Gastroesophageal sphincter (tissue), 2 donors: ENCODE measurements around the gene C8G.

Source experiments
- EP300 ChIP-seq: sonication (generic); formaldehyde crosslinking; IDR thresholded peaks from one replicate; pipeline ENCODE4 v1.6.1; 2017; ENCODE audit warnings: antibody characterized with exemption, mild to moderate bottlenecking
- POLR2A ChIP-seq, 2 donors: fragments of 450-650 bp; IDR thresholded peaks; one replicate each; pipeline ENCODE4 v1.6.1; 2017; ENCODE audit warnings: antibody characterized with exemption in 2 of 2, mild to moderate bottlenecking in 2 of 2, moderate library complexity in 1 of 2
- POLR2AphosphoS5 ChIP-seq: sonication (generic); formaldehyde crosslinking; IDR thresholded peaks from one replicate; pipeline ENCODE4 v1.6.1; 2017; ENCODE audit warnings: antibody characterized with exemption

DNA sequence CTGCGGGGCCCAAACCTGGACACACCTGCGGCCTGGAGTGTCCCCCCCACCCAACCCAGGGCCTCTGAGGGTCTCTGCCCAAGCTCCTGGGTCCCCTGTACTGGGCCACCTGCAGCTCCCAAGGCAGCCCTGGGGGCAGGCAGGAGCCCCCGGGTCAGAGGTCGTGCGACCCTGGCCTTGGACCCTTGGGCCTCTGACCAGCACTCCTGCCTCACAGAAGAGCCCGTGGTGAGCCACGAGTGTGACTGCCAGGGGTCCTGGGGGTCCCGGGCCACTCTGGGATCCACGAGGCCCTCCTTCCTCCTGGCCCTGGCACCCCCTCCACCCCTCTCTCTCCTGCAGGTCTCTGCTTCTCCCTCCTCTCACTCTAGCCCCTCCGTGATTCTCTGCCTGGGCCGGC lies 27.3 kb downstream of the C8G start:
- TF ChIP-seq POLR2AphosphoS5 (no peak), EP300 (no peak), POLR2A (IDR thresholded peaks at IDR 0.05) (no peak)
